ENCODE measurements around the gene ILF3.

The ILF3 gene

GRCh38 chr19:10736189-10736588 lies 82.0 kb downstream of the ILF3 start:
- Histone ChIP-seq H3K27me3 (ENCODE audit: insufficient read depth, poor library complexity, severe bottlenecking) (no peaks in the 10 kb centered on the region), H3K27ac (replicated peaks) (no peak overlapping the region), H3K4me3 (replicated peaks; ENCODE audit: insufficient read depth, low read length) (no peak overlapping the region)
- no peak for DNase-seq (ENCODE audit: low read depth in 1 of 2, low spot score in 1 of 2)
- TF ChIP-seq REST (IDR thresholded peaks at IDR 0.05; ENCODE audit: insufficient replicate concordance, low read depth) (no peak), CTCF (IDR thresholded peaks at IDR 0.05; ENCODE audit: insufficient read depth, low read length) (no peak), POLR2AphosphoS5 (IDR thresholded peaks at IDR 0.05; ENCODE audit: low read depth) (no peak), GABPA (IDR thresholded peaks at IDR 0.05; ENCODE audit: low read depth) (no peak), SPI1 (IDR thresholded peaks at IDR 0.05; ENCODE audit: borderline replicate concordance, low read depth) (no peak)

- H3K4me3 ChIP-seq (replicated peaks; ENCODE audit: insufficient read depth, low read length) = no peak overlapping the region
- DNase-seq (ENCODE audit: low read depth in 1 of 2, low spot score in 1 of 2) = no peak
- H3K27me3 ChIP-seq (ENCODE audit: insufficient read depth, poor library complexity, severe bottlenecking) = no peaks in the 10 kb centered on the region
- H3K27ac ChIP-seq (replicated peaks) = no peak overlapping the region
- TF ChIP-seq GABPA (IDR thresholded peaks at IDR 0.05; ENCODE audit: low read depth) = no peak
- no peak for TF ChIP-seq CTCF (IDR thresholded peaks at IDR 0.05; ENCODE audit: insufficient read depth, low read length)
- TF ChIP-seq SPI1 (IDR thresholded peaks at IDR 0.05; ENCODE audit: borderline replicate concordance, low read depth) = no peak
- TF ChIP-seq REST (IDR thresholded peaks at IDR 0.05; ENCODE audit: insufficient replicate concordance, low read depth) = no peak
These were observed 82.9 kb downstream of the ILF3 start for GRCh38 chr19:10736916-10737551.

- Histone ChIP-seq H3K4me3 (replicated peaks; ENCODE audit: insufficient read depth, low read length) (no peak overlapping the region), H3K27ac (replicated peaks) (no peak overlapping the region), H3K27me3 (ENCODE audit: insufficient read depth, poor library complexity, severe bottlenecking) (no peaks in the 10 kb centered on the region)
- no peak for DNase-seq (ENCODE audit: low read depth in 1 of 2, low spot score in 1 of 2)
- no peak for TF ChIP-seq GABPA (IDR thresholded peaks at IDR 0.05; ENCODE audit: low read depth)
- TF ChIP-seq SPI1 (IDR thresholded peaks at IDR 0.05; ENCODE audit: borderline replicate concordance, low read depth) = no peak
- TF ChIP-seq POLR2AphosphoS5 (IDR thresholded peaks at IDR 0.05; ENCODE audit: low read depth) = no peak
- no peak for TF ChIP-seq CTCF (IDR thresholded peaks at IDR 0.05; ENCODE audit: insufficient read depth, low read length)
- TF ChIP-seq REST (IDR thresholded peaks at IDR 0.05; ENCODE audit: insufficient replicate concordance, low read depth) = no peak
These were observed 83.6 kb downstream of the ILF3 start for GRCh38 chr19:10737722-10738121.
